ENCODE results near the gene NMNAT2.

DNA sequence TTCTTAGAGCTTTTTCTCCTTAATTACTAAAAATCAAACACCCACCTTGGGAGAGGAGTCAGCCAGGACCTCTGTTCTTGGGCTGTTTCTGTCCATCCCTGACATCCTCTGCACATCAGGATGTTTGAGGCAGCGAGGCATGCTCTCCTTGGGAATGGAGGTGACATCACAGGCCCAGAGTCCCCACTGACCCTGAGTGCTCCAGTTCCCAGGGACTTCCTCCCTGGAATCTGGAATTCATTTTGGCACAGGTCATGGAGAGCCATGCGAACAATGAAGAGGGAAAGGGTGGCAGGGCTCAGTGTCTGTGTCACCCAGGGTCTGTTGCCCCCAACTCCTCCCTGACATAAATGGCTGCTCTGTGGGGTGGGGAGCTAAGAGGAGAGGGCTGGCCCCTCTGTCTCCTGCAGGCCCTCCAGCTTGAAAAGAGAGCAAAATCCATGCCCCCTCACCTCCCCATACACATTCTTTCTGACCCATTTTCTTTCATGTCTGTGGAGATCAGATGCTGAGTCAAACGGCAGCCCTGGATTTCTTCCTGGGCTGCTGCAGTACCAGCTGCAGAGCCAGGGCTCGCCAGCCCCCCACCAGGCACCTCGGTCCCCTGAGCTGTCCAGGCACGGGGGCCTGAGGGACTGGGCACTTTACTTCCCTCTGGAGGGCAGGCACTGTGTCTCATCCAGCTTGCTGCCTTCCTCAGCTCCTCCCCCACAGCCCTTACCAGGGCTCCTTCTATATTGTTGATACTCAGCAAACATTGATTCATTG lies 102.0 kb downstream of the NMNAT2 start:
- TF ChIP-seq TEAD1 (CRISPR knock-in tag; IDR thresholded peaks at IDR 0.05) (no peak), NR2C2 (CRISPR knock-in tag; IDR thresholded peaks at IDR 0.05) (no peak), TEAD4 (CRISPR knock-in tag; IDR thresholded peaks at IDR 0.05) (no peak), GRHL2 (CRISPR knock-in tag; IDR thresholded peaks at IDR 0.05; ENCODE audit: insufficient replicate concordance, severe bottlenecking) (no peak), ZNF121 (CRISPR knock-in tag; IDR thresholded peaks at IDR 0.05) (no peak), ATF1 (CRISPR knock-in tag; IDR thresholded peaks at IDR 0.05) (no peak), PRRX2 (CRISPR knock-in tag; IDR thresholded peaks at IDR 0.05) (no peak)
- TF ChIP-seq, protein P1, sequence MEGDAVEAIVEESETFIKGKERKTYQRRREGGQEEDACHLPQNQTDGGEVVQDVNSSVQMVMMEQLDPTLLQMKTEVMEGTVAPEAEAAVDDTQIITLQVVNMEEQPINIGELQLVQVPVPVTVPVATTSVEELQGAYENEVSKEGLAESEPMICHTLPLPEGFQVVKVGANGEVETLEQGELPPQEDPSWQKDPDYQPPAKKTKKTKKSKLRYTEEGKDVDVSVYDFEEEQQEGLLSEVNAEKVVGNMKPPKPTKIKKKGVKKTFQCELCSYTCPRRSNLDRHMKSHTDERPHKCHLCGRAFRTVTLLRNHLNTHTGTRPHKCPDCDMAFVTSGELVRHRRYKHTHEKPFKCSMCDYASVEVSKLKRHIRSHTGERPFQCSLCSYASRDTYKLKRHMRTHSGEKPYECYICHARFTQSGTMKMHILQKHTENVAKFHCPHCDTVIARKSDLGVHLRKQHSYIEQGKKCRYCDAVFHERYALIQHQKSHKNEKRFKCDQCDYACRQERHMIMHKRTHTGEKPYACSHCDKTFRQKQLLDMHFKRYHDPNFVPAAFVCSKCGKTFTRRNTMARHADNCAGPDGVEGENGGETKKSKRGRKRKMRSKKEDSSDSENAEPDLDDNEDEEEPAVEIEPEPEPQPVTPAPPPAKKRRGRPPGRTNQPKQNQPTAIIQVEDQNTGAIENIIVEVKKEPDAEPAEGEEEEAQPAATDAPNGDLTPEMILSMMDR (IDR thresholded peaks at IDR 0.05) = no peak
- TF ChIP-seq, protein P2, sequence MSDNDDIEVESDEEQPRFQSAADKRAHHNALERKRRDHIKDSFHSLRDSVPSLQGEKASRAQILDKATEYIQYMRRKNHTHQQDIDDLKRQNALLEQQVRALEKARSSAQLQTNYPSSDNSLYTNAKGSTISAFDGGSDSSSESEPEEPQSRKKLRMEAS (CRISPR knock-in tag; IDR thresholded peaks at IDR 0.05) = no peak
- TF ChIP-seq, protein P3, sequence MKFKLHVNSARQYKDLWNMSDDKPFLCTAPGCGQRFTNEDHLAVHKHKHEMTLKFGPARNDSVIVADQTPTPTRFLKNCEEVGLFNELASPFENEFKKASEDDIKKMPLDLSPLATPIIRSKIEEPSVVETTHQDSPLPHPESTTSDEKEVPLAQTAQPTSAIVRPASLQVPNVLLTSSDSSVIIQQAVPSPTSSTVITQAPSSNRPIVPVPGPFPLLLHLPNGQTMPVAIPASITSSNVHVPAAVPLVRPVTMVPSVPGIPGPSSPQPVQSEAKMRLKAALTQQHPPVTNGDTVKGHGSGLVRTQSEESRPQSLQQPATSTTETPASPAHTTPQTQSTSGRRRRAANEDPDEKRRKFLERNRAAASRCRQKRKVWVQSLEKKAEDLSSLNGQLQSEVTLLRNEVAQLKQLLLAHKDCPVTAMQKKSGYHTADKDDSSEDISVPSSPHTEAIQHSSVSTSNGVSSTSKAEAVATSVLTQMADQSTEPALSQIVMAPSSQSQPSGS (CRISPR knock-in tag; IDR thresholded peaks at IDR 0.05; ENCODE audit: borderline replicate concordance, low read depth) = no peak
